SU-DHL-6 (cell line): ENCODE data around the gene KIAA0825.

Experiments
- EZH2phosphoT487 ChIP-seq: fragments of 200-600 bp; sonication (generic), shearing (Covaris generic); conservative IDR thresholded peaks from 2 replicates; pipeline ENCODE4 v1.6.1; 2018; ENCODE audit warnings: mild to moderate bottlenecking, antibody characterized with exemption, low read length, moderate library complexity, mixed read lengths
- TF ChIP-seq, protein P1 (sequence below): fragments of 200-600 bp; sonication (generic); IDR thresholded peaks from one replicate; pipeline ENCODE4 v1.5.1; 2017; ENCODE audit warnings: antibody characterized with exemption, mild to moderate bottlenecking, low read length, moderate library complexity; ENCODE audit not compliant: insufficient read depth, poor library complexity, severe bottlenecking

- TF ChIP-seq, protein P1, sequence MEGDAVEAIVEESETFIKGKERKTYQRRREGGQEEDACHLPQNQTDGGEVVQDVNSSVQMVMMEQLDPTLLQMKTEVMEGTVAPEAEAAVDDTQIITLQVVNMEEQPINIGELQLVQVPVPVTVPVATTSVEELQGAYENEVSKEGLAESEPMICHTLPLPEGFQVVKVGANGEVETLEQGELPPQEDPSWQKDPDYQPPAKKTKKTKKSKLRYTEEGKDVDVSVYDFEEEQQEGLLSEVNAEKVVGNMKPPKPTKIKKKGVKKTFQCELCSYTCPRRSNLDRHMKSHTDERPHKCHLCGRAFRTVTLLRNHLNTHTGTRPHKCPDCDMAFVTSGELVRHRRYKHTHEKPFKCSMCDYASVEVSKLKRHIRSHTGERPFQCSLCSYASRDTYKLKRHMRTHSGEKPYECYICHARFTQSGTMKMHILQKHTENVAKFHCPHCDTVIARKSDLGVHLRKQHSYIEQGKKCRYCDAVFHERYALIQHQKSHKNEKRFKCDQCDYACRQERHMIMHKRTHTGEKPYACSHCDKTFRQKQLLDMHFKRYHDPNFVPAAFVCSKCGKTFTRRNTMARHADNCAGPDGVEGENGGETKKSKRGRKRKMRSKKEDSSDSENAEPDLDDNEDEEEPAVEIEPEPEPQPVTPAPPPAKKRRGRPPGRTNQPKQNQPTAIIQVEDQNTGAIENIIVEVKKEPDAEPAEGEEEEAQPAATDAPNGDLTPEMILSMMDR: no peak
- TF ChIP-seq EZH2phosphoT487: no peak
Observed at GRCh38 chr5:94388773-94389514, 229.5 kb downstream of the KIAA0825 start.
